Mucosa of gallbladder (tissue), 1 donor: Measurements from ENCODE around the gene DTHD1. TPM values are rescaled to one million over a fixed set of nuclear protein-coding genes. Genes with fewer than 3 reads are reported as not detected.
A peak's percentile ranks its signal among the peaks of the same experiment; 100 is the strongest.

Experiments used
- DNase-seq: peaks from one replicate; pipeline ENCODE4 v3.0.0-alpha.2; 2020; ENCODE audit warnings: low spot score
- total RNA-seq: library from RNA; stranded (reverse); gene quantifications from one replicate; pipeline ENCODE4 v1.2.1, GENCODE V29; 2021
- donor health status: DM: no; HTN: no; CAD: no.

DTHD1 gene
- 0.20 TPM for total RNA-seq

- no peak for DNase-seq
These were observed at the start of gene DTHD1 for GRCh38 chr4:36281384-36282106. DTHD1 (plus strand) TSS chr4:36281616; CDS start chr4:36281759, 143 bp downstream.

- DNase-seq = no peak
These were observed 47.7 kb upstream of the DTHD1 start for GRCh38 chr4:36233567-36234266.

DNA sequence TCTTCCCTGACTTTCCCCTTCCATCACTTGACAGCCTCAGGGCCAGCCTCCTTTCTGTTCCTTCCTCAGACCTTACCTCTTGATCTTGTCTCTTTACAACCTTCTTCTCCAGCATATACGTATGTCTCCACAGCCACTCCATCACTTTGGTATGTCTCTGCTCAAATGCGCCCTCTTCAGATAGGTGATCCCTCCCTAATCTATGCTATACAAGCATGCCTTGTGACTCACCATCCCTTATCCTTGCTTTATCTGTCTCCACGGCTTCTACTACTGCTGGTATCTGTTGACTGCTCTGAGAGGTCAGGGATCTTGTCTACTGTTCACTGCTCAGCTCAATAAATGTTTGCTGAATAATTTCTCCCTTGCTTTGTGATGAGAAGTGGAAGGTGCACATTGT lies 46.1 kb upstream of the DTHD1 start:
- DNase-seq = peak; percentile 59

DNA sequence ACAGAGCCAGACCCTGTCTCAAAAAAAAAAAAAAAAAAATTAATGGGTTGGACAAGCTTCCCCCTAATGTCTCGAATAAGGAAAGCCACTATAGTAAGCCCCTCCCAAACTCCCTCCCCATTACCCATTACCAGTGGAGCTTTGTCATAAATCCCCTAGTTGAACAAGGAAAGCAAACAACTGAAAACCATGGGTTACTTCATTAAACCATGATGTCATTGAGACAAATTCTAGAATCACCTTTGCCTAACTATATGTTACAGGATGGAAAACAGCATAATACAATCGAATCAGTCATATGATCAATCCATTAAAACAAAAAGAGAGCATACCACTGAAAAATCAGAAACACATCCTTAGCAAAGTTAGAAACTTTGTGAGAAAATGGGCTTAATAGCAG lies 45.3 kb upstream of the DTHD1 start:
- no peak for DNase-seq

- DNase-seq = no peak
These were observed 43.8 kb upstream of the DTHD1 start for GRCh38 chr4:36237366-36238313.

GRCh38 chr4:36241771-36242170 lies 39.6 kb upstream of the DTHD1 start:
- DNase-seq = no peak

DNA sequence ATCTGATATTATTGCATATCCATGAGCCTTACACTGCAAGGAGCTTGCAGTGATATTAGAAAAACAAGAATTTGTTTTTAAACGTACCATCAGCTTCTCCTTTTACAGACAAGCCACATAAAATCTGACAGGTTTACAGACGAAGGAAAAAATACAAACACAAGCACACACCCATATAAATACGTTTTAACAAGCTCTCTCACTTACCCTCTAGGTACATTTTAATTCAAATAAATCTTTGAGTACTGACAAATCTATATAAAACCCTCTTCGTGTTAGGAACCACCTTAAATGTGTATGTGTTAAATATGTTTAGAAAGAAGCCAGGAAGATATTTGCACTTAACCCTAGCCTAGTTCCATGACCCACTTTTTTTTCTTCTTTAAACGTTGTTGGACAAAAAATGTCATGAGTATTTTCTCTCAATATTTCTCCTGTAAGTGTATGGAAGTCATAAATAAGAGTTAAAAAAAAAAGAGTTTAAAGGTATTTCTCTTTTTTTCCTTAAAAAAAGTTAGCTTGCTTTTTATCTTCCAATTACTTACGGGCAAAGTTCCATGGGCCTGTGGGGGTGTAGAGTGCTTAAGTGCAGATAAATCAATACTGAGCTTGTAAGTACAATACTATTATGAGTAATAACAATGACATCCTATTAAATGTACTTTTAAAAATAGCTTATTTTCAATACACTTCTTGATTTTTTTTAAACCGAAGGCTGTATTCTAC lies 38.6 kb upstream of the DTHD1 start:
- DNase-seq = peak; percentile 25

GRCh38 chr4:36243355-36244256 lies 37.8 kb upstream of the DTHD1 start:
- DNase-seq = peak; percentile 28

GRCh38 chr4:36244257-36245082 lies 36.9 kb upstream of the DTHD1 start, which contains the start of gene ARAP2:
ARAP2 (minus strand) TSS chr4:36244514; CDS start chr4:36229486, 15,028 bp downstream.
- DNase-seq = peak; percentile 68

- DNase-seq = no peak
These were observed 31.8 kb upstream of the DTHD1 start for GRCh38 chr4:36249610-36250009.

- DNase-seq = no peak
These were observed 29.4 kb upstream of the DTHD1 start for GRCh38 chr4:36251983-36252382.

GRCh38 chr4:36254371-36254770 lies 27.0 kb upstream of the DTHD1 start:
- no peak for DNase-seq

DNA sequence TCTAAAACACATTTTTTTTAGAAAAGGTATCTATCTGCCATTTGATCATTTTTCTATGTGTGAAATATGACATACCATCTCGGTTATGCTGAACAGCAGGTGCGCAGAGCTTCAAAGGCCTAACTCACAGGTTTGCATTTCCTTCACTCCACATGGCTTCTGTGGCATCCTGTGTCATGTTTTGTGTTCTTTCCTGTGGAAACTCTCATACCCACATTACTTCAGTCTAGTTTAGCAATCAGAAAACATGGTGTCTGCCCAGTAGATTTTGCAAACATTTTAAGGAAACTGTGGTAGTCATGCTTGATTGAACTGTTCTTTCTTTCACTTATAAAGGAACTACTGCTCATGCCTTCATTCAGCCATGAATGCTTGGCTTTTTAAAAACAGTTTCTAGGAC lies 25.8 kb upstream of the DTHD1 start:
- peak; percentile 29 for DNase-seq

DNA sequence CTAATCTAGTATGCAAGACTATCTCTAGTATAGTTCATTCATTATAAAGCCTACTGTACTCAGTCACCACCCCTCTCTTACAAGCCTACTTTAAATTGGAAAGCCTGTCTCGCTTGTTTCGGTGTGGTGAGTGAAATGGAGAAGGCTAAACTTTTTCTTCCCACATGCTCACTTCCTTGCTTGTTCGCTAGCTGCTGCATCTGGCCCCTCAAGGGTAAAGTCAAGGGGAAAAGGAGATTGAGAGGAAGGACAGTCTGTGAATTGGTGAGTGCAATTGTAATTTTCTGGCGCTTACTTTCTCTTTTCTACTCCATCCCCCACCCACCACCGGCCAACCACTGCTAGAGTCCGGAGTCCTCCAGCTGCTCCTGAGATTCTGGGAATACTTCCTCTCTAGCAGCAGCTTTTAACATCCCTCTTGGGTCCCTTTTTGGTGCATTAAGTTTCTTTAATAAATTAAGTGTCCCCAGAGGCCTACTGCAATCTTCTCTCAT lies 25.0 kb upstream of the DTHD1 start:
- DNase-seq = no peak

DNA sequence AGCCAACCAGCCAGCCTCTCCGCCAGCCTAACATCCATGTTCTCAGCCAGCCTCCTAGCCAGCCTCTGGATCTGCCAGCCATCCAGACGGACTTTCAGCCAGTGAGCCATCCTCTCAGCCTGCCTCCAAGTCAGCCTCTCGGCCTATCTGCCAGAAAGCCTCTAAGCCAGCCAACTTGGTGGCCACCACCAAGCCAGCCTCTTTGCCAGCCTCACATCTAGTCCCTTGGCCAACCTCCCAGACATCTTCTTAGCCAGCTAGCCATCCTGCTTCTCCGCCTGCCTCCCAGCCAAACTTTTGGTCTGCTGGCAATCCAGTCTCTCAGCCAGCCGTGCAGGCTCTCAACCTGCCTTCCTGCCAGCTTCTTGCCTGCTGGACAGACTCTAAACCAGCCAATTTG lies 20.7 kb upstream of the DTHD1 start:
- DNase-seq = no peak

DNA sequence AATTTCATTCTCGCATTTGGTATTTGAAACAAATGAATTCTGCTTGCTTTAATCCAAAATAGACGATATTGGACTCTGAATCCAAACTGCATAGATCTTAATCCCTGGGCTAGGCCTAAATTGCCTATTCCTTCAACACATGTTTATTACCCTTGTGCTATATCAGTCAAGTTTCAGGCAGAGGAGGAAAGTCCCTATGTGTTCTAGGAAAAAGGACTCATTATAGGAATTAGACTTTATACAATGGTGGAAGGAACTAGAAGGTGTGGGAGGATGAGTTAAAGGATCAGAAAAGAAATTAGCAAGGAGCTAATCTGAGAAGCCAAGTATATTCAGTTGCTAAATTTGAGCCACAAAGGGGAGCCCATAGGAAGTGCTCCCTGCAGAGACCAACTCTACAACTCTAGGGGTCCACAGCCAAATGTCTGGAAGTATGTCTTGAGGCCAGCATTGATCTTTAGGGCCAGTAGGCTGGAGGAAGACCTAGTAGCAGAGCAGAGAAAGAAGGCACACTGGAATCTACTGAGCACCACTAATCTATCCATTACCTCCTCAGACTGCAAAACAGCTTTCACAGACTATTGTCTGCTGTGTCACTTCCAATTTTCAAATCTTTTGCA lies 17.1 kb upstream of the DTHD1 start:
- DNase-seq = no peak

GRCh38 chr4:36267486-36268268 lies 13.7 kb upstream of the DTHD1 start:
- no peak for DNase-seq

GRCh38 chr4:36269101-36269500 lies 12.3 kb upstream of the DTHD1 start:
- no peak for DNase-seq
